Measurements from ENCODE around the gene BOD1L1. TPM values are rescaled to one million over a fixed set of nuclear protein-coding genes. Genes with fewer than 3 reads are reported as not detected.

The BOD1L1 gene
- total RNA-seq = 17.8 TPM
- long read RNA-seq, partial matches to known transcripts = 7 of 7 reads
- long read RNA-seq, other reads (novel, unspliced or antisense) = 0 of 7 reads

GRCh38 chr4:13627606-13628311 lies at the start of gene BOD1L1:
BOD1L1 (minus strand) TSS chr4:13627725; CDS start chr4:13627587, 138 bp downstream.
- intact Hi-C loops (cut with DNase I) = no loop called here
- ATAC-seq = peak; percentile 95

GRCh38 chr4:13674971-13675370 lies 47.4 kb upstream of the BOD1L1 start:
- ATAC-seq (no peak), DNase-seq (ENCODE audit: missing footprints) (no peak)
- intact Hi-C loops (cut with DNase I) = no loop called here

More at GRCh38 chr4:13627606-13628311, at the start of gene BOD1L1:
- DNase-seq (ENCODE audit: missing footprints) = peak; percentile 95

GRCh38 chr4:13673167-13673566 lies 45.6 kb upstream of the BOD1L1 start:
- ATAC-seq (no peak), DNase-seq (ENCODE audit: missing footprints) (no peak)
- intact Hi-C loops (cut with DNase I) = no loop called here

GRCh38 chr4:13670456-13671160 lies 43.1 kb upstream of the BOD1L1 start:
- DNase-seq (ENCODE audit: missing footprints) (no peak), ATAC-seq (peak; percentile 59)

GRCh38 chr4:13665701-13666660 lies 38.5 kb upstream of the BOD1L1 start:
- ATAC-seq (no peak), DNase-seq (ENCODE audit: missing footprints) (no peak)
- intact Hi-C loops (cut with DNase I) = no loop called here

More at GRCh38 chr4:13670456-13671160, 43.1 kb upstream of the BOD1L1 start:
- intact Hi-C loops (cut with DNase I) = no loop called here

GRCh38 chr4:13659341-13660070 lies 32.0 kb upstream of the BOD1L1 start:
- ATAC-seq (no peak), DNase-seq (ENCODE audit: missing footprints) (no peak)
- intact Hi-C loops (cut with DNase I) = loop anchor here (5.0 to 10.0 kb wide), 2 partner anchors 183 to 595 kb away; no protein-coding TSS in a partner anchor

DNA sequence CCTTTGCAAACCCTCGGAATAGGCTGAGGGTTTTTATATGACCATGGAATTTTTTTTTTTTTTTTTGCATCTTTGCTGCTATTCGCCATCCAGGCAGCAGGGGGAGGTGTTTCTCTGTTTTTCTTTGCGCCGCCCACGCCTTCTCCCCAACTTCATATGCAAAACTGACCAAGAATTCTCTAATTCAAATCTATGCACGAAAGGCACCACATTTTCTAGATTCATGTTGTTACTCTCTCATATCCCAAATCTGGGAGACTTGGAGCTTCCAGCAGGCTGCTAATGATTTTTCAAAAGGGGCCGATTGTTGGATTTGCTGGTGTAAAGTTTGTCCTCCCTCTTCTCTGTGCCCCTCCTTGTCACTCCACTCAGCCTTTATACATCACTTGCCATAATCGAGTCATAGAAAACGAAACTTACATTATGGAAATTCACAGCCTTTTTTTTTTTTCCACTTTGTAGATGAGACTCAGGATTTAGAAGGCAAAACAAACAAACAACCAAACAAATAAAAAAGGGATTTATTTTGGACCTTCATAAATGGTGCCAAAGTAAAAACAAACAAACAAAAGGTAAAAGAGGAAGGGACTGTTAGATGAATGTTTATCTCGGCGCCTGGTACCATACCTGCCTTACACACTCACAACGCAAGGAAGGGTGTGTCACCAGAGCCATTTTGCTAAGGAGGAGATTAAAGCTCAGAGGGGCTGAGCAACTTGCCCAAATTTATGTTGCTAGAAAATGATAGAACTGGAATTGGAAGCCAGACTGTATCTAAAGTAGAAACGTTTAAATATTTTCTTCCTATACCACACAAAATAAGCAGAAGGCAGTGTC lies 29.3 kb upstream of the BOD1L1 start:
- peak; percentile 40 for ATAC-seq
- peak; percentile 79 for DNase-seq (ENCODE audit: missing footprints)
- intact Hi-C loops (cut with DNase I) = loop anchor here (5.0 to 10.0 kb wide), 2 partner anchors 186 to 598 kb away; no protein-coding TSS in a partner anchor

GRCh38 chr4:13654162-13654797 lies 26.8 kb upstream of the BOD1L1 start:
- DNase-seq (ENCODE audit: missing footprints) (peak; percentile 92), ATAC-seq (peak; percentile 94)
- intact Hi-C loops (cut with DNase I) = loop anchor here (2.0 to 10.0 kb wide), 2 partner anchors 207 to 601 kb away; no protein-coding TSS in a partner anchor

GRCh38 chr4:13653766-13654161 lies 26.2 kb upstream of the BOD1L1 start:
- intact Hi-C loops (cut with DNase I) = loop anchor here (2.0 to 10.0 kb wide), 2 partner anchors 207 to 601 kb away; no protein-coding TSS in a partner anchor
- DNase-seq (ENCODE audit: missing footprints) (no peak), ATAC-seq (no peak)

DNA sequence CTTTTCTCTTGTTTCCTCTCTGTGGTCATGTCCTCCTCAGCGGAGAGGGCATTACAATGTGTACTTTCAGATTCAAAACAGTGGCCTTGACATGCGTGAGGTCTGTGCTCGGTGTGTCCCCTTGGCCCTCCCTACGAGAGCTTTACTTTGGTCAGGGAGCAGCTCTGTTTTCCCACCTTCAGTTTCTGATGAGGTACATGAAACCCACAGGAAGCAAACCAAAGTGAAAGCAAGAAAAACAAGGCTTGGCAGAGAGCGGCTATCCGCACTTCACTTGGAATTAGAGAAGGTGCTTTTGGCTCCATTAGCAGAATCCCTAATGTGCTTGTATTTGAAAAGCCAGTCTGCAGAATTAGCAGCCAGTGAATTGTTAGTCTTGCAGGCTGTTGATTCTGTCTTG lies 19.5 kb upstream of the BOD1L1 start:
- intact Hi-C loops (cut with DNase I) = no loop called here
- ATAC-seq (no peak), DNase-seq (ENCODE audit: missing footprints) (no peak)

DNA sequence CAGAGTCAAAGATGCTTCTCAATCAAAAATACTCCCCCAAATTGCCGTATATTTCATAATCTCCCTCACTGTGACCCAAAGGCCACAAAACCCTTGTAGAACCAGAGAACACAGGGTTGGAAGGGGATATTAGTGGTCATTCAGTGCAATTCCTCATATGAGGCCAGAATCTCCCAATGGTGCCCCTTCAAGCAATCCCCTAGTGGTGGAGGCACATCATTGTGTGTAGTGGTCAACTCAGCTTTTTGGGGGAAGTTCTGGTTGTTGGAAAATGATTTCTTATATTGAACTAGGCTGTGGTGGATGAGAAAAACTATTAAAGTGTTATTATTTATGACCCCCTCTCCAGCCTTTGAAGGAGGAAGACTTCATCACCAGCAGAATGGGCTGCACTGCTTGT lies 17.6 kb upstream of the BOD1L1 start:
- no peak for ATAC-seq
- DNase-seq (ENCODE audit: missing footprints) = no peak
- intact Hi-C loops (cut with DNase I) = no loop called here

DNA sequence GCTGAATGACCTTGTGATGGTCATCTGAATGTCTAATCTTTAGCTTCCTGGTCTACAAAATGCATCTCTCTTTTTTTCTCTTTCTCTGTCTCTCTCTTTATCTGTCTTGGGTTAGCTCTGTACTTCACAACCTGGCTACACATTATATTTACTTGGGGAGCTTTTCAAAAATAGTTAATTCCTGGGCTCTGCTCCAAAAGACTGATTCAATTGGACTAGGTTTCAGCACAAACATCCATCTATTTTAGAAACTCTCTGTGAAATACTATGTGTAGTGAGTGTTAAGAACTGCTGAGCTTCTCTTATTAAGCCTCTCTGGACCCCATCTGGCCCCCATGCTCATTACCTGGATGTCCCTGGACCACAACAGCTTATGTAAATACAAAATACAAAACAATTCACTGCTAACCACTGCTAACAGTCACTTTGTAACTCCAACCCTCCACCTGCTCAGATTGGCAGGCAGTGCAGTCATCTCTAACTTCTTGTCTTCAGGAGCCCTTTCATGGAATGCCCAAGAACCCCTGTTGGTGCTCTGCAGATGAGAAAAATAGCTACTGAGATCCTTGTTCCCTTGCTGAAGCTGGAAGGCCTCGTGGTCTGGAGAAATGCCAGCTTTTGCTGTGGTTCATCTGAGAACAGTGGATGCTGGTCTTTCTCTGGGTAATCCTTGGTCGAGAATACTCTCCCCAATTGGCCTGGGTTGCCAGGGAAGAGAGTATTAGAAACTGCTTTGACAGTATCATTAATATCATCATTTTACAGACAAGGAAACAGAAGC lies 14.8 kb upstream of the BOD1L1 start:
- intact Hi-C loops (cut with DNase I) = no loop called here
- ATAC-seq = no peak
- DNase-seq (ENCODE audit: missing footprints) = no peak

DNA sequence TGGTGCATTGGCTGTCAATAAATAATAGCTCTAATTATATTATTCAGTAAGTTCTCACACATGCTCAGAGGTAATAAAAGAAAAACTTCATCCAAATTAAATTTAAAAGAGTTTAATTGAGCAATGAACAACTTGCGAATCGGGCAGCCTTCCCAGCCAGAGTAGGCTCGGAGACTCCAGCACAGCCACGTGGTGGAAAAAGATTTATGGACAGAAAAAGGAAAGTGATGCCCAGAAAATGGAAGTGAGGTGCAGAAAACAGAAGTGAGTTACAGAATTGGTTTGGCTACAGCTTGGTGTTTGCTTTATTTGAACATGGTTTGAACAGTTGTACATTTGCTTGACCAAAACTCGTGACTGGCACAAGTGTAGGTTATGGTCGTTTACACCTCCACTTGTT lies 13.6 kb upstream of the BOD1L1 start:
- intact Hi-C loops (cut with DNase I) = no loop called here
- no peak for DNase-seq (ENCODE audit: missing footprints)

DNA sequence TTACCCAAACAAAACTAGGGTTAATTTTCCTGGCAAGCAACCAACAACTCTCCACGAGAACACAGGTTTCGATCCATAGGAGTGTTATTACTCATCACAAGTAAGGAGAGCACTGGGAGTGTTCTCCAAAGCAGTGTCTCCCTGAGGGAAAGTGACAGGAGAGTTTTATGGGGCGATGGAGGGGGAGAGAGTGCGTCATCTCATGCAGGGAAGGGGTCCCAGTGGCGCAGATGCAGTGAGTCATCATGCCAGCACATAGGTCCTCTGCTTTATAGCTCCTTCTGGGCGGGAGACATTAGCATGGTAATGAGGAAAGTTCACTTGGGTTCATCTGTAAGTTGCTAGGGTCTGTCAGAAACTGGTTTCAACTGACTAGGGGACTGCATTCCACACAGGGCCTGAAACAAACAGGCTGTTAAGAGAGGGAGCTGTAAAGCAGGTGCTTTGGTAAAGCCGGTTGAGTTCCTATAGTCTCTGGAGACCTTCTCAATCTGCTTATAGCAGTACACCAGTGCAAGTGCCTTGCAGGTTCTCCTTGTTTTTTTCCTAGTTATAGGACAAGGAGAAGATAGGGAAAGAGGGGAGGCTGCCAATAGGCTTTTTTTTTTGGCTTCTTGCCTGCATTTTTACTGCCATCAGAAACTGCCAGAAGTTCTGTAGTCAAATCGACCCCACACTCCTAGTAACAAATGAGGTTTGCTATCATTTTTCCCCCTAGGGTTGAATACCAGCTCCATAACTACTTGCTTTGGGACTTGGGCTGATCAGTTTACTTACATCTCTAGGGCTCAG lies 12.8 kb upstream of the BOD1L1 start:
- no peak for DNase-seq (ENCODE audit: missing footprints)
- intact Hi-C loops (cut with DNase I) = no loop called here
- ATAC-seq = no peak

More for the DNA sequence above, 13.6 kb upstream of the BOD1L1 start:
- ATAC-seq = no peak

GRCh38 chr4:13635286-13635799 lies 7.8 kb upstream of the BOD1L1 start:
- ATAC-seq = no peak
- intact Hi-C loops (cut with DNase I) = no loop called here
- DNase-seq (ENCODE audit: missing footprints) = no peak

Measured in Right ventricle myocardium inferior (tissue), 1 donor.